Embryonic facial prominence (tissue), 1 donor: Measurements from ENCODE around the gene RNF169.

Source experiments
- DNase-seq: peaks from one replicate; pipeline ENCODE4 v3.0.0-alpha.2; 2016; ENCODE audit errors: extremely low spot score

RNF169 gene

DNA sequence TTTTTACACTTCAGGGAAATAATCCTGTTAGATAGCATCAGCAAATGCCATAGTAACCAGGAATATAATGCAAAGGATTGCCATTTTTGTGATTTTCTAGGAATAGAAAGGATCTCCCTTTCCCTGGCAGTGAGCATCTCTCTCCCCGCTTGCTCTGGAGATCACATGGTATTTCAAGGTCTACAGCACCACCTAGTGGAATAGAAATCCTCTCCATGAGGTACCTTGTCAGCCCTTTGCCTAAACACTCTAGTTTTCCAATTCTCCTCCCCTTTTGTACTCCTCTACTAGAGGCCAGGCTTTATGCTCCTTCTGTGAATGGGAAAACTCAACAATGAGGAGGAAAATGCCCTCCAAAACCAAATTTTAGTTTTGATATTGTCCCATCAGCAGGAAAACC lies 121.8 kb downstream of the RNF169 start:
- no peak for DNase-seq

DNA sequence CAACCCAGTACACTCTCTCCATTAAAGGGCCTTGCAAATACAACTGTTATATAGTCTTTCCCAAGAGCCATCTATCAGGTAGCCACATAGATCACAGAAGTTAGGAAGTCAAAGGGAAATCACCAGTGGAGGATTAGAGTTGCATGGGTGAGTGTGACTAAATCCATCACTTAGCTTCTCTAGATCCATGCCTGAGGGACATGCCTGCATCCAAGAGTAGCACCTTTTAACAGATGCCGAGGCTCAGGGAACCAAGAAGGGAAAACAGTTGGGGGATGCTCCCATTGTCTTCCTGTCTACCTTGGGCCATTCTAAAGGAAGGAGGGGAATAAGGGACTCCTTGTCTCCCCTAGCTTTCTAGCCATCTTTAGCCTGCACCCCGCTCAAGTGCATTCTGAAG lies 122.4 kb downstream of the RNF169 start:
- no peak for DNase-seq

DNA sequence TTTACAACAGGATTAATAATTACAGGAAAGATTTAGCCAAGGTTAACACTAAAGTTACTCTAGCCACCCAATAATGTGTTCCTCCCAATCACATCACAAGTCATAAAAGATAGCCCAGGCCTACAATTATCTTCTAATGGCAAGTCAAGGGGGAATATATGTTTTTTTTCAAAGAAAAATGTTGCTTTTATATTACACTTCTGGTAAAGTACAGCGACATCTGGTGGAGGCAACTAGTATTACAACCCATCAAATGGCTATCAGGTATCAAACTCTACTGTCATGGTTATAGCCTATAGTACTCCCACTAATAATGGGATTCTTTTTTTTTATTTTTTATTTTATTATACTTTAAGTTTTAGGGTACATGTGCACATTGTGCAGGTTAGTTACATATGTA lies 128.5 kb downstream of the RNF169 start:
- no peak for DNase-seq
